Uterus (tissue), 4 donors: ENCODE measurements around the gene LAMB4. TPM values are rescaled to one million over a fixed set of nuclear protein-coding genes. Genes with fewer than 3 reads are reported as not detected.

Experiments used
- DNase-seq, 2 donors: peaks; one replicate each; pipeline ENCODE4 v3.0.0-alpha.2; 2019 to 2020
- H3K27ac ChIP-seq, 2 donors: fragments of 200-600 bp; sonication (generic); 1 replicate in 1 of 2; 2 replicates in 1 of 2; pipeline ENCODE4 v1.5.1; 2016 to 2018
- H3K27me3 ChIP-seq, 2 donors: fragments of 200-600 bp; sonication (generic); one replicate each; pipeline ENCODE4 v1.5.1; 2018 to 2019; ENCODE audit warnings: control low read depth in 1 of 2
- H3K36me3 ChIP-seq, 2 donors: fragments of 200-600 bp; sonication (generic); one replicate each; pipeline ENCODE4 v1.5.1; 2019; ENCODE audit warnings: control low read depth in 1 of 2
- H3K4me1 ChIP-seq, 2 donors: fragments of 200-600 bp; sonication (generic); one replicate each; pipeline ENCODE4 v1.5.1; 2018 to 2019; ENCODE audit warnings: control low read depth in 1 of 2
- H3K4me3 ChIP-seq, 2 donors: fragments of 200-600 bp; sonication (generic); 1 replicate in 1 of 2; 2 replicates in 1 of 2; pipeline ENCODE4 v1.5.1; 2018 to 2019; ENCODE audit warnings: mild to moderate bottlenecking in 1 of 2
- H3K9me3 ChIP-seq, 2 donors: fragments of 200-600 bp; sonication (generic); one replicate each; pipeline ENCODE4 v1.5.1; 2019; ENCODE audit warnings: control low read depth in 1 of 2
- CTCF ChIP-seq, 4 experiments: fragments of 200-600 bp in 2 of 4; fragments of 450-650 bp in 2 of 4; sonication (generic) in 2 of 4; IDR thresholded peaks; one replicate each; pipeline ENCODE4 v1.5.1; 2016 to 2019; ENCODE audit warnings: antibody characterized with exemption in 4 of 4, mild to moderate bottlenecking in 2 of 4, moderate library complexity in 1 of 4
- POLR2A ChIP-seq, 2 donors: fragments of 450-650 bp; IDR thresholded peaks; one replicate each; pipeline ENCODE4 v1.6.1; 2016; ENCODE audit warnings: antibody characterized with exemption in 2 of 2, mild to moderate bottlenecking in 1 of 2, moderate library complexity in 1 of 2
- intact Hi-C: fragments of 100-400 bp; cut with DNase I; formaldehyde crosslinking; loops from one replicate; pipeline ENCODE4 v1.15.1; 2023; ENCODE audit warnings: low total_unique reads
- total RNA-seq, 4 donors: library from RNA; depleted of rRNA in 3 of 4; stranded (reverse); fragments of >200 nt in 3 of 4; gene quantifications; one replicate each; pipeline versions ENCODE4 v1.1.0 to v1.2.4, GENCODE V29; 2014 to 2023
- donor health status: DM: yes; HTN: yes; CAD: no.

The LAMB4 gene
- total RNA-seq, 4 donors from 2014 or later: 0.59 to 0.90 TPM; not detected in 2

GRCh38 chr7:108086546-108086945, 43.6 kb downstream of the LAMB4 start:
- no peak for DNase-seq
- H3K27ac ChIP-seq: no peak overlapping the region
- intact Hi-C loops: no loop called here
- no peaks in the 10 kb centered on the region for H3K27me3 ChIP-seq
- H3K9me3 ChIP-seq: no peaks in the 10 kb centered on the region
- no peaks in the 10 kb centered on the region for H3K36me3 ChIP-seq
- no peaks in the 10 kb centered on the region for H3K4me1 ChIP-seq
- H3K4me3 ChIP-seq: no peak overlapping the region
- TF ChIP-seq CTCF (IDR thresholded peaks at IDR 0.05) (no peak), POLR2A (IDR thresholded peaks at IDR 0.05) (no peak)

- no peak for DNase-seq
- intact Hi-C loops: no loop called here
- Histone ChIP-seq H3K4me1 (peaks cover 0 to 4% of the 10 kb centered on the region in 2 donors), H3K27me3 (no peaks in the 10 kb centered on the region), H3K36me3 (no peaks in the 10 kb centered on the region), H3K27ac (no peak overlapping the region), H3K9me3 (peaks cover 0 to 5% of the 10 kb centered on the region in 2 donors), H3K4me3 (no peak overlapping the region)
- no peak for TF ChIP-seq CTCF (IDR thresholded peaks at IDR 0.05)
- no peak for TF ChIP-seq POLR2A (IDR thresholded peaks at IDR 0.05)
Observed at GRCh38 chr7:108083980-108084379, 46.2 kb downstream of the LAMB4 start.

GRCh38 chr7:108079648-108080591, 50.2 kb downstream of the LAMB4 start:
- Histone ChIP-seq H3K4me1 (peaks cover 0 to 4% of the 10 kb centered on the region in 2 donors), H3K27ac (peak overlapping the region in 1 of 2 donors; percentile 30), H3K9me3 (peaks cover 0 to 5% of the 10 kb centered on the region in 2 donors), H3K4me3 (no peak overlapping the region), H3K36me3 (no peaks in the 10 kb centered on the region), H3K27me3 (no peaks in the 10 kb centered on the region)
- intact Hi-C loops: no loop called here
- DNase-seq: no peak
- TF ChIP-seq CTCF (IDR thresholded peaks at IDR 0.05): no peak
- TF ChIP-seq POLR2A (IDR thresholded peaks at IDR 0.05): no peak

GRCh38 chr7:108079276-108079647, 50.9 kb downstream of the LAMB4 start:
- intact Hi-C loops: no loop called here
- no peak for DNase-seq
- H3K27ac ChIP-seq: peak overlapping the region in 1 of 2 donors; percentile 30

More at GRCh38 chr7:108079276-108079647, 50.9 kb downstream of the LAMB4 start:
- no peak overlapping the region for H3K4me3 ChIP-seq
- peaks cover 0 to 5% of the 10 kb centered on the region in 2 donors for H3K9me3 ChIP-seq
- no peaks in the 10 kb centered on the region for H3K36me3 ChIP-seq
- H3K27me3 ChIP-seq: no peaks in the 10 kb centered on the region
- TF ChIP-seq CTCF (IDR thresholded peaks at IDR 0.05): no peak
- no peak for TF ChIP-seq POLR2A (IDR thresholded peaks at IDR 0.05)
- H3K4me1 ChIP-seq: peaks cover 0 to 4% of the 10 kb centered on the region in 2 donors
